HG02588 (cell line): ENCODE results near the gene SS18L1.

Experiments
- ATAC-seq: cut with Tn5 transposase; IDR thresholded peaks from one replicate; pipeline ENCODE4 v1.9.1; 2021; ENCODE audit warnings: mild to moderate bottlenecking, moderate library complexity; ENCODE audit not compliant: unreplicated experiment

The SS18L1 gene

DNA sequence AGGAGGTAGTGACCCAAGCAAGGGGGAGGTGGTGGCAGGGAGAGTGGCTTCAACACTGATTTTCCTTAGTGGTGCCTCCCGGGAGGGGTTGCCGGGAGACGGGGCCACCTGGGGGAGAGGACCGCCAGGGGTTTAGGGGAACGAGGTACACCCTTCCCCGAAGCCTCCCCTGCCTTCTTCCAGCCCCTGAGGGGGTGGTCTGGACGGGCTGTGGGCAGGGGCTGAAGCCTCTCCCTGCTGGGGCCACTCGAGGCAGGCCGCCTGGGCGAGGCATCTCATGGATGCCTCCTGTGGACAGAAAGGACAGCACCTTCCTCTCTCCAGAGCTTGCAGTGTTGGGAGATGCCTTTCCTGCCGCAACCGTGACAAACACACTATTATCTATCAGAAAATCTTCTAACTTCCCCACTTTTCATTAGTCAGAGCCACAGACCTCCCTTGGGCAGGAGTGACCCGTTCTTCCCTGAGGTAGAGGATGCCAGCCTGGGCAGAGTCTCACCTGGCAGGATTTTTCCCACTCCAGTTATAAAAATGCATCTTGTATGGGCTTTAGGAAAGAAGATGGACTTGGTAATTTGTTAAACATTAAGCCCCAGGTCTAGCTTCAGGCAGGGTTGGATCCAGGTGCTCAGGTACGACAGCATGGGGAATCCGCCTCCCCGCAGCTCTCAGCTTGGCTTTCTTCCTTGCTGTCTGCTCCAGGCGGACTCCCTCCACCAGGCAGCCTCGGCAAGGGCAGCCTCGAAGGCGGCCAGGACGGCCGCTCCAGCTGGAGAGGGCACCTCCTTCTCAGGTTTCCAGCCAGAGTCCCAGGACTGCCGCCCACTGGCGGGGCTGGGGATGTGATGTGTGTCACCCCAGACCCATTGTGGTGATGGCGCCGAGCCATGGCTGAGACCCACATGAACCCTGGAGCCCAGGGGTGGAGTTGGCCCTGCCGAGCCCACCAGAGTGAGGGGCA is 65.5 kb downstream of the SS18L1 start:
- no peak for ATAC-seq

DNA sequence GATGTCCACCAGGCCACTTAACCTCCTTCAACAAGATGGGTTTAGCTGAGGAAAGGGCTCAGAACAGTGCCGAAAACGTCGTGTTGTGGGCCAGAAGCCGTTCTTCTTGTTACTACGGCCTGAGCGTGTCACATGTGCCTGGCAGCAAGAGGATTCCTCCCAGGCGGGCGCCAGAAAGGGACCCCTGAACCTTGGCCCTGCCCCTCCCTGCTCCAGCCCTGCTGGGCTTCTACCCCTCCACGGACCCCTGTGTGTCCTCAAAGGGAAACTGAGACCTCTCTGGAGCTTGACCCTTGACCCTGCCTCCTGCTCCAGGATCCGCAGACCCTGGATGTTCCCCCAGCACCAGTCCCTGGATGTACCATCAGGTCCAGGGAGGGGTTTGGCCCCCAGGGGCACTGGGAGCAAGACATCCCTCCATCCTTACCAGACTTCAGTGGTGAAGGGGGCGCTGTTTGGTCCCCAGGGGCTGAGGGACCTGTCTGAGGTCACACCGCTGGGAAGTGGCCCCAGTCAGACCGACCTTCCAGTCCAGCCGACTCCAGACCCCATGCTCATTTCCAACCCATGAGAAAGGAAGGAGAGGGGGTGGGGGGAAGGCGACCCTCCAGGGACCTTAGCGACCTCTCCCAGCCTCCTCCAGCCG is 66.4 kb downstream of the SS18L1 start:
- no peak for ATAC-seq

DNA sequence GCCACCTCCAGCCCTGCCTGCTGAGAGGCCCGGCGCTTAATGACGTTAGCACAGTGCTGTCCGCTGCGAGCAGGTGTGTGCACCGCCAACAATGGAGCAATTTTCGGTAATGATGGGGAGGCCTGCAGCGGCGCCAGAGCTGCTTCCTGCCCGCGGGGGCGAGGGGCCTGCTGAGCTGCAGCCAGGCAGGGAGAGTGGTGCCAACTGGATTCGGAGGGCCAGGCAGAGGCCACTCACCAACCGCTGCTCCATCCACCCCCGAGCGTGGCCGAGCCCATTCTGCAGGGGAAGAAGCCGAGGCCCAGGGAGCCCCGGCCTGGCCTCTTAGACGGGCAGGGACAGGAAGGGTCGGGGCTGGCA is 66.9 kb downstream of the SS18L1 start:
- ATAC-seq: no peak

DNA sequence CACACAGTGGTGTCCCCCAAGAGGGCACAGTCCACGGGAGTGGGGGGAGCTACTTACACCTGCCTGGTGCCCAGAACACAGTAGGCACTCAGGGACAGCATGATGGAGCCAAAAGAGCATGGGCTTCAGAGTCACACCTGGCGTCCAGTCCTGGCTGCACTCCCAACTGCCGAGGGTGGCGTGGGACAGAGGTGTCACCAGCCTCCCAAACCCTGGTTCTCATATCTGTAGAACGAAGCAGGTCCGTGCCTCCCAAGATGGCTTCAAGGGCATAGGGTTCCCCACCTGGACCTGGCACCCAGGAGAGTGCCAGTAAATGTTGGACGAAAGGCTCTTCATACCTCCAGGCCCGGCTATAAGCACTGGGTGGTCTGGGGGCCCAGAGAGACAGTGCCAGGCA is 67.6 kb downstream of the SS18L1 start:
- ATAC-seq: no peak

DNA sequence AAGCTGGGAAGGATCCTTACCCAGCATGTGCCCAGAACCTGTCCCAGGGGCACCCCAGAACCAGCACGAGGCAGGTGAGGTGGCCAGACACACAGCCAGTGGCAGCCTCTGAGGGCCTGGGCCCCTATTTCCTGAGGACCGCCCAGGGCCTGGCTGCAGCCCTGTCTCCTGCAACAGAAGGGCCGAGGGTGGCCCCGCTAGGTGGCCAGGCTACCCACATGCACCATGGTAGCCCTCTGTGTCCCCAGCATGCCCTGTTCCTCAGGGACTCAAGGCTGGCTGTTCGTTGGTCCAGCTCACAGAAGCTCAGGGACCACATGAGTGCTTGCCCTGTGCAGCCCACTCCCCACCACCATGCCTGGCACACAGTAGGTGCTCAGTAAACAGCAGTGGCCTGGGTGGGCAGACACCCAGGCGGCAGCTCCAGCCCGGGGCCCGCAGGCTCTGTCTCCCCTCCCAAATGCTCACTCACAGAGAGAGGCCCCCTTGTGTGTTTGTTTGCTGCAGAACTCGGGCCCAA is 68.3 kb downstream of the SS18L1 start:
- no peak for ATAC-seq

DNA sequence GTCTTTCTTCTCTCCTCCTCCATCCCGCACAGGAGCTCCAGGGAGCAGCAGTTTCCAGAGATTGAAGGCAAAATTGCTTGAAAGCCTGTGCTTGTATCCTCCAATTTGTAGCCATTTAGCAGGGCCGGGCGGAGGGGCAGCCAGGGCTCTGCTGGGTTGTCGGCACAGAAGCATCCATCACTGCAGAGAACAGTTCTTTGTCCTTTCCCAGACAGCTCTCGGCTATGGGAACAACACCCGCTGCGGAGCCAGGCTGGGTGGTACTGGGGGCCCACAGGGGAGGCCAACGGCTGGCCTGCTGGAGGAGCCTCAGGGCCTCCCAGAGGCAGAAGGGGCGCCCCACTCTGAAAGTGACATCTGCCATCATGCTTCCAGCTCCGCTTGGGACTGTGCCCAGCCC is 68.7 kb downstream of the SS18L1 start:
- no peak for ATAC-seq

DNA sequence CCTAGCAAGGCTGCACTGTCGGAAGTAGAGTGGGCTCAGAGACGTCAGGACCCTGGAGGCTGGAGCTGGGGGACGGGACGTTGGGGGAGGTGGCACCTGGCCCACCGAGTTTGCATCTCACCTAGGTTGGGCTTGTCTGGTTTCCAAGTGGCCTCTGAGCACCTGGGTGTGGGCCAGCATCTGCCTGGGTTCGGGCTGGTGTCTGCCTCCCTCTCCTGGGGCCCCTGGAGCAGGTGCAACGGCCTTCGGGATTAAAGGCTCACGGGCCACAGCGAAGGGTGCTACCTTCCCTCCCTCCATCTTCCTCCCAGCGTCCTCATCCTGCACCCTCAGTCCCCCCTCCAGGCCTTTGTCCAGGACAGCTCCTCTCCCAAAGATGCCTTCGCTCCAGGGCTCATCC is 70.5 kb downstream of the SS18L1 start:
- ATAC-seq: no peak

DNA sequence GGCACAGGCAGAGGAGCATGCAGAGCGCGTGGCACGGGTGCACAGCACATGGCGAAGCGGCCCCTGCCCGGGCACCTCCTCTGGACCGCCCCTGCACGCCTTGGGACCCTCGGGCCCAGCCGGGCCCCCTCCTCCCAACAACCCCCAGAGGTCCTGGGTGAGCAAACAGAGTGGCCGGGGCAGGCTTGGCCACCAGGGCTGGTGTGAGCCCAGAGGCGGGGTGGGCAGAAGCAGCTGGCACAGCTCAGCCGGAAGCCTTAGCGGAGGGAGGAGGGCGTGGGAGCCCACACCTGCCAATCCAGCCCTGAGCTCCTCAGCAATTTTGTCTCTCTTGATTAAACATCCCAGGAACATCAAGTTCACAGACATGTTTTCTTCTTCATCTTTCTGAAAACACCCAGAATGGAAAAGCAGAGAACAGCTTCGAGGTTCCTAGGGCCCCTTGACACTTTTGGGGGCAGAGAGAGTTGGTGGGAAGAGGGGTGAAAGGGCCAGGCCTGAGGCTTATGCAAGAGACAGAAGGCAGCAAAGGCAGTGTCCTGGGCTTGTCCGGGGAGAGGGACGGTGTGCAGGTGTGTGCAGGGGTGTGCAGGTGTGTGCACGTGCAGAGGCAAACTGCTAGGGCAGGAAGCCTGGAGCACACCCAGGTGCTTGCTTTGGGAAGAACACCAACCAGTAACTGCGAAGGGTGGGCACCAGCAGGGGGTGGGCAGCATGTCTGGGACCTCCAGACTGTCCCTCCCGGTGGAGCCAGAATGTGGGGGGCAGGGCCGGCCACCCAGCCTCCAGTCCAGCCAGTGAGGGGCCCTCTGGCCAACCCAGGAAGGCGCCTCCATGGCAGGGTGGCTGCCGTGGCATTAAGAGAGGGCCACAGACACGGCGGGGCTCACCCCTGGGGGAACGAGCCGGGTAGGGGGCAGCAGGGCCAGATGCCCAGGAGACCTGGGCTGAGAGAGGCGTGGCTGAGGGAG is 71.7 kb downstream of the SS18L1 start:
- ATAC-seq: no peak

DNA sequence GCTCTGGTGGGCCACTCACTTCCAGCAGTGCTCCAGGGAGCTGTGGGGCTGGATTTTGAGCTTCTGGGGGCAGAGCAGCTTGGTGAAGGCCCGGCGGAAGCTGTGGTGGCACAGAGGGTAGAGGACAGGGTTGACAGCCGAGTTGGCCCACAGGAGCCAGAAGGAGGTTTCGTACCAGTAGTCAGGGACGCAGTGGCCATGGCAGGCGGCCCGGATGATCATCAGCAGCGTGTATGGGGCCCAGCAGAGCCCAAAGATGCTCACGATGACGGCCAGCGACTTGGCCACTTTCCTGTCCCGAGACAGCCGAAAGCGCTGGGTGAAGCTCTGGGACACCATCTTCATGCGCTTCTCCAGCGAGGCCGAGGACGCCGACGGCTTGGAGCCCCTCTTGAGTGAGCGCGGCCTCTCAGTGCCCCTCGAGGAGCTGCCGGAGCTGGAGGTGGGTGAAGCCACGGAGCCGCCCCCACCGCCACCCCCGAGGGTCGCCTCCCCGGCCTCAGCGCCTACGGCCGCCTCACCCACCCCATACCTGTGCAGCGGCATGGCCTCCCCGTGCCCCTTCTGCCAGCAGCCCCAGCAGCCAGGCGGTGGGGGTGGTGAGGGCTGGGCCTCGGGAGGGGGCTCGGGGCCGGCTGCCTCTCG is 72.5 kb downstream of the SS18L1 start:
- no peak for ATAC-seq

DNA sequence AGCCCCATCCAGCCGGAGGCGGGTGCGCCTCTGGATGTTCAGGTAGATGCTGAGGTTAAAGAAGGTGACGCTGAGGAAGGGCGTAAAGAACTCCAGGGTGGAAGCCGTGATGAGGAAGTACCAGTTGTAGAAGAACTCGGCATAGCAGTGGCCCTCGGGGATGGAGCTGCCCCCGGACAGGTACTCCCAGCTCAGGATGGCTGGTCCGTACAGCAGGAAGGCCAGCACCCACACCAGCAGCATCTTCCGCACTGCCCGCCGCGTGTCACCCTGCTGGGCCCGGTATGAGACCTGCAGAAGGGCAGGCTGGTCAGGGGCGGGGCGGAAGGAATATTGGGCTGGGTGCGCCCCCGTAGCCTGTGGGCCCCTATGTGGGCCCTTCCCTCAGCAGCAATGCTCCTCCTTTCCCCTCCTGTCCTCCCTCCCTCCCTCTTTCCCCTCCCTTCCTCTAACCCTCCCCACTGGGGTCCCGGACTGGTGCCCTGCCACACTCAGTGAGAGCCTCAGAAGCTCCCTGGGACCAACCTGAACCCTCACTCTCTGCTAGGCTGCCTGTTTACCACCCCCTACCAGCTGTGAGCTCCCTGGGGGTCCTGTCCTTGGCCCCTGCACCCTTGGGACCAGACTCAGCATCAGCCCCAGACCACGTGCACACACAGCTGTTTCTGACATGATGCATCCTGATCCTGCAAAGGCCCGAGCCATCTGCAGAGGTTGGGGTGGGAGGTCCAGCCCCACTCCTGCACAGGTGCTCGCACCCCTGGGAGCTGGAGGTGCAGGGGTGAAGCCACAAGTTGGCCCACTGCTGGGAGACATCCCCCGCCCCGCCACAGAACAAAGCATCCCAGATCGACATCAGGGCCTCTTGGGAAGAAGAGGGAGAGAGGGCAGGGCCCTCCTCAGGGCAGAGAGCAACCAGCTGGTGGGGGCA is 73.3 kb downstream of the SS18L1 start:
- no peak for ATAC-seq

DNA sequence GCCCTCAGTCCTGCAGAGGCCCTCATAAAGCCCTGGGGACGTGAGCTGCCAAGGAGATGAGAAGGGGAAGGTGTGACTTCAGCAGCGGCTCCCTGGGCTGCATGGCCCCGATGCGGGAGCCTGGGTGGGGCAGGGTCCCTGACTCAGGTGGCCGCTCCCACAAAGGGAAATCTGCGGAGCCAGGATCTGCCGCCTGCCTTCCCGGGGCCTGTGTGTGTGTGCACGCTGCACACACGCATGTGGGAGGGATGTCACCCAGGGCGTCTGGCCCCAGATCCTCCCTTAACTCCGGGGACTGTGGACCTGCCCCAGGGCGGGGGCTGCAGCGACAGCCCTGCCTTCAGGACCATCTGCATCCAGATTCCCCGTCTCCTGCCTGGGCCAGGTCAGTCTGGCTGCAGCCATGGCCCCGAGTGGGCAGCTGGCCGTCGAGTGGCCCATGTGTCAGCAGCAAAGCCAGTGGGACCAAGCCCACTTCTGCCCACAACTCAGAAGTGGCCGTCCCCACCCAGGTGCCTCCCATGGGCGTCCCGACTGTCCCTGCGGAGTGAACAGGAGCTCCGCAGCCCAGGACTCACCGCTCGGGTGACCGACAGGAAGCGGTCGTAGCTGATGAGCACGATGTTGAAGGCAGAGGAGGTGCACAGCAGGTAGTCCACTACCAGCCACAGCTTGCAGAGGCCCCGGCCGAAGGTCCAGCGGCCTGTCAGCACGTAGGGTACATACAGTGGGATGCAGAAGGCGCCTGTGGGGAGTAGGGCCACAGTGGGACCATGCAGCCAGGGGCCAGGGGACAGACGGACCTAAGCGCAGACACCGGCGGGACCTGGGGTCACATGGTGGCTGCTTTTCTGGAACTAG is 74.6 kb downstream of the SS18L1 start:
- no peak for ATAC-seq

DNA sequence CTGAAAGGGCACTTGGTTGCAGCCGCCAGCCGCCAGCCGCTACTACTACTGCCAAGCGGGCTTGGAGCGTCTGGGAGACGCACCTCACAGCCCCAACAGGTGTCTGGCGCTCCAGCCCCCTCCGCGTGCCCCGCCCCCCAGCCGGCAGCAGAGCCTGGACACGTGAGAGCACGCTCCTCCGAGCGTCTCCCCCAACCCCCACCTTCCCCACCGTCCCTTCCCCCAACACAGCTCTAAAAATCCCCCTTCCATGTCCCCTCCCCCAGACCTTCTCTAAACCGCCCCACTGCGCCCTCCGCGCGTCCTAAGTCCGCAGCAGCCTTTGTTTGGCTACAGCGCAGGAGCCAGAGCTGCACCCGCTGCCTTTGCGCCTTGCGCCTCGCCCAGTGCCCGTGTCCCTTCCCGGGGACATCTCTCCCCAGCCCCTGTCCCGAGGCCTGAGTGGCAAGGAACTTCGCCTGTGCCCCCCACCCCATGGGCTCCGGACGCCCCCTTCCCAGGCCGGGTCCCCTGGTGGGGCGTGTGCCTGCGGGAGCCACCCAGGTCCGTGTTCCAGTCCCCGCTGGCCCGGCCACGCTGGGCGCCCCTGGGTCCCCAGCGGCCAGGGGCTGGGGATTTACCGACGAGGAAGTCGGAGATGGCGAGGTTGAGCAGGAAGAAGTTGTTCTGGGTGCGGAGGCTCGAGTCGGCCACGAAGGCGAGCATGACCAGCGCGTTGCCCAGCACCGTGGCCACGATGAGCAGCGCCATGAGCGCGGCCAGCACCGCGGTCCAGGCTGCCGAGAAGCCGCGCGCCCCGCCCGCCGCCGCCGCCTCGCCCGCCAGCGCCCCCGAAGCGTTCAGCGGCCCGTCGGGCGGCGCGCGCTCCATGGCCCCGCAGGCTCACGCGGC is 75.8 kb downstream of the SS18L1 start:
- ATAC-seq: no peak

DNA sequence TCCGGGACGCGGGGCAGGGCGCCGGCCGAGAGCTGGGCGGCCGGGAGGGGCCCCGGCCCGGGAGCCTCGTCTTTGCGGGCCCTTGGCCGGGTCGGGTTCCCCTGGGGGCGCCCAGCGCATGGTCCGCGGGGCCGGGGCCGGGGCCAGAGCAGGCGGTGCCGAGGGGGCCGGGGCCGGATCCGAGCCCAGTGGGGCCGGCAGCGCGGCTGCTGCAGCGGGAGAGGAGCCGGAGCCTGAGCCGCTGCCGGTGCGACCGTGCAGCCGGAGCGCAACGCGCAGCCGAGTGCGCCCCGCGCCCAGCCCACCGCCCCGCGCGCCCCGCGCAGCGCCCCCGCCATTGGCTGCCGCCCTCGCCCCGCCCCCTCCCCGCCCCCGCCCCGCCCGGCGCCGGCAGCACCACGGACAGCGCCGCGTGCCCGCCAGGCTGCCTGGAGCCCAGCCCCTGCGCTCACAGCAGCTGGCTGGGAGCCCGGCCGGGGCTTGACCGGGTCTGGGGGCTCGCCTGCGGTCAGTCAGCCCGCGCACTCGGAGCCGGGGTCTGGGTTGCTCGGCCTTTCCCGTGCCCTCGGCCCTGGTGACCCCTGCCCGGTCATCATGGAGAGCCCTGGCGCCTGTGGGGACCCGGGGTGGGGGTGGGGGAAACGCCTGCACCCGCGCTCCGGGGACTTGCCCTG is 76.6 kb downstream of the SS18L1 start, which contains the start of gene HRH3:
HRH3 (minus strand) TSS at position 287 of the 674 bp plus-strand sequence. CDS start 308 bp downstream, outside the sequence.
- no peak for ATAC-seq

DNA sequence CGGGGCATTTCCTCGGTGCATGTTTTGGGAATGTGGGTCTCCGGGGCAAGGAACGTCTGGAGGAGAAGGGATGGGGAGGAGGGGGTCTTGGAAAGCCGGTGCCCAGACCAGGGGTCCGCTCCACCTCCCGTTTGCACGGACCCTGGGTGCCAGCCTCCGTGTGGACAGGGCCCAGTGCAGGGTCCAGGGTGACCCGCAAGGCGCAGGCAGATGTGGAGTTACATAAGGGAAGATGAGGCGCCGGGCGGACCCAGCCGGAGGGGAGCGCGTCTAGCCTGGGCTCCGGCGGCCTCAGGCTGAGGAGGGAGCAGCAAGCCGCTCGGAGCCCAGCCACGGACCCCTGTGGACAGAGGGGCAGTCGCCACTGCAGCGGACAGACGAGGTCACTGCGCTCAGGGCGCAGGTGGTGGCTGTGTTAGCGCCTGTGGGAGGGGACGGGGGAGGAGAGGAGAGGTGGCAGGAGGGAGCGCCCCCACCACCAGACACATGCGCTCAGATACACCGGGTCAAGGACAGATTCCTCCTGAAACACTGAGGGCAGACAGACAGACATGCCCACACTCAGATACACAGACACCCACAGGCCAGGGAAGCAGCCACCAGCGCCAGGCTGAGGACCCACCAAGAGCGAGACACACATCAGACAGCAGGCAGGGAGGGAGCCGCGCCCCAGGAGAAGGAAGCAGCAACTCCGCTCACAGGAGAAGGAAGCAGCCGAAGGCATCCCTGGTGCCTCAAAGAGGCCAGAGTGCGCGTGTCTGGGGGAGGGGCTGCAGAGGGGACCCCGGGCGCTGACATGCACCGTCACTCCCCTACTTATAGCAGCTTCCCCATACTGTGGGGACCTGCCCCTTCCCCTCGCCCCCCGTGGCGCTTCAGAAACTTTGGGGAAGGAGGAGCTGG is 77.3 kb downstream of the SS18L1 start:
- no peak for ATAC-seq

DNA sequence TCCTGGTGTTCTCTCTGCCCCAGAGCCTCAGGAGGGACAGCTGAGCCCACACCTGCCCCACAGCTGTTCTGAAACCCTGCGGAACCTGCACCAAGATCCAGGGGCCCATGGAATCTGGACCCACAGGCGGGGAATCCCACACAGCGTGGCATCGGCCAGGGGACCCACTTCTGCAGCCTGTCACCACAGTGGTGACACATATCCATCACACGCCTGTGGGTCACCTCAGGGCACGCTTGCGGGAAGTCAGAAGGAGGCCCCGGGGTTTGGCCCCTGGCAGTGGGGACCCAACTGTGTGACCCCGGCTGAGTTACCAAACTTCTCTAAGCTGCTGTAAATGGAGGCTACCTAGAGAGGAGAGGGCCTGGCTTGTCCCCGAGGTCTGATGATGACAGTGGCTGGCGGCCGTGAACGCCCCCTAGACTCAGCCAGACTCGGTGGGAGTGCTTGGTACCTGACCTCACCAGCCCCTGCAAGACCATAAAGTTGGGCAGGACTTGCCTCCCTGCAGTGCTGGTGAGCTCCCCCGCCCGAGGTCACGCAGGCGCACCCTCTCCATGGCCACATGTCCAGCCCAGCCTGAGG is 78.8 kb downstream of the SS18L1 start:
- ATAC-seq: no peak
